GM19328 (cell line): ENCODE measurements around the gene PRKD2.

Source experiments
- ATAC-seq: cut with Tn5 transposase; IDR thresholded peaks from one replicate; pipeline ENCODE4 v1.9.1; 2021; ENCODE audit warnings: mild to moderate bottlenecking, moderate library complexity; ENCODE audit not compliant: unreplicated experiment

Gene PRKD2

DNA sequence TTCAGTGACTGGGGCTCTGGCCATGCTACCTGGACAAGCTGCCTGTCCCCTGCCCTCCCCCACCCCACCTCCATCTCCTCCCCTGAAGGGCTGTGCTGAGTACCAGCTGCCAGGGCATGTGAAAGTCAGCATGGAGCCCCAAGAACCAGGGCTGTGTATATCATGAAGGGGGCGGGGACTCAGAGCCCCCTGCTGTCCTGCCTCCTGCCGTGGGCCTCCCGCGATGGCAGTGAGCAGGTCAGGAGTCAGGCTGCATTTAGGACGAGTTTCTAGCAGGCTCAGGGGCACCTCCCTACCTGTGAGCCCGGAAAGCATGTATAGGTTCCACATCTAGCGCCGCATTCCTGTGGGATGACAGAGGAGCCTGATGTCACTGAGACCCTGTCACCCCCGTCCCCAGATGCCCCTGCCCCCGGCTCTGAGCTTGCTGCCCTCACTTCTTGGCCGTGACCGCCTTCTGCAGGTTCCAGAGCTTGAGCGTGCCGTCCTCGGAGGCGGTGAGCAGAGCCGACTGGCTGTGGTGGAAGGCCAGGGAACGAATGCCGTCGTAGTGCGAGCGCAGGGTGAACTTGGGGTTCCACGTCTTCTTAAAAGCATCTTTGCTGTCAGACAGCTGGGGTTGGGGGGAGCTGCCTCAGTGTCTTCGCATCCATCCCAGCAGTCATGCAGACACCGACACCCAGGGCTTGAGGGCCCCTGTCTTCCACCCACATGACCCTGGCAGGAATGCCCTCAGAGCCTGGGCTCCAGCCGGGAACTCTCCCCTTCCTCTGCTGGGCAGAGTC lies 8.3 kb upstream of the PRKD2 start:
- ATAC-seq, result no peak

DNA sequence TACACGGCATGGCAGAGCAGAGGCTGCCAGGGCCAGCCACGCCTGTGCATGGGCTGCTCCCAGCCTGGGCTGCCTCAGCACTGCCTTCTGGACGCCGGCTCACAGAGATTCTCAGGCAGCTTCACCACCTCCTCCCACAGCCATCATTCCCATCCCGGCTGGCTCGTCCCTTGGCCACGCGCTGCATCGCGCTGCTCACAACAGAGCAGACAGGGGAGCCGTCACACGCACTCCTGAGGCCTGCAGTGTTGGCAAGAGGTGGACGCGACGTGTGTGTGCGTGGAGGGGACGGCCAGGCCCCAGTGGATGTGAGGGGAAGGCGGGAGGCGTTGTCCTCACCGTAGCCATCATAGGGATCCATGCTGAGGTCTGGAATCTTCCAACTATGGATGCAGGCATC lies 7.6 kb upstream of the PRKD2 start:
- ATAC-seq, result no peak

DNA sequence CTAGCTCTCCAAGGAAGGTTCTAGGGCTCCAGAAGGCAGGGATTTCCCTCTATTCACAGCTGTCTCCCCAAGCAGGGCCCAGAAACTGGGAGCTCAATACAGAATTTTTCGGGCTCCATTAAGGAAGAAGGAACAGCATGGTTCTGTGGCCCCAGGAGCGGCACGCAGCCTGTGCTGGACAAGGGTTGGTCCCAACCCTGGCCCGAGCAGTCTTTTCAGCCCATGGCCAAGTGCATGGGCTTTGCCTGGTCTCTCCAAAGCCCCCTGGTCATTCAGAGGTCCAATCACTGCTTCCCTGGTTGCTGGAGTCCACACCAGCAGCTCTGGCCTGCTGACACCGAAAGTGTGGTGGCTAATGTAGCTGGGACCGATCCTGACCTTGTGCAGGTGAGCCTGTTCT lies 6.6 kb upstream of the PRKD2 start:
- no peak for ATAC-seq

DNA sequence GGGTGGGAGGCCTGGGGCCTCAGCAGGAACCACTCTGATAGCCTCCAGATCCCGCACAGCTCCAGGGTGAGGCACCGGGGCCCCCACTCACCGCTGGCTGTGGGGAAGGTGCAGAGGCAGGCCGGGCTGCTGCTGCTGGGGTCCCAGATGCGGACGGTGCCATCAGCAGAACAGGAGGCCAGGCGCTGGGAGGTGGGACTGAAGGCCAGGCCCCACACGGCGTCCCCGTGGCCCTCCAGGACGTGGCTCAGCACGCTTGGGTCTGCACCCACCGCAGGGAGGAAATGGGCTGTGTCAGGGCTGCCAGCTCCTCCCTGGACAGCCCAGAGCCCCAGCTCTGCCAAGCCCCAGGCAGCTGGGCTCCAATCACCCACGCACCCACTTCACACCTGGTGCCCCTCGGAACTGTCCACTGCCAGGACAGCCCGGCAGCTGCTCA lies 6.1 kb upstream of the PRKD2 start:
- ATAC-seq, result no peak

DNA sequence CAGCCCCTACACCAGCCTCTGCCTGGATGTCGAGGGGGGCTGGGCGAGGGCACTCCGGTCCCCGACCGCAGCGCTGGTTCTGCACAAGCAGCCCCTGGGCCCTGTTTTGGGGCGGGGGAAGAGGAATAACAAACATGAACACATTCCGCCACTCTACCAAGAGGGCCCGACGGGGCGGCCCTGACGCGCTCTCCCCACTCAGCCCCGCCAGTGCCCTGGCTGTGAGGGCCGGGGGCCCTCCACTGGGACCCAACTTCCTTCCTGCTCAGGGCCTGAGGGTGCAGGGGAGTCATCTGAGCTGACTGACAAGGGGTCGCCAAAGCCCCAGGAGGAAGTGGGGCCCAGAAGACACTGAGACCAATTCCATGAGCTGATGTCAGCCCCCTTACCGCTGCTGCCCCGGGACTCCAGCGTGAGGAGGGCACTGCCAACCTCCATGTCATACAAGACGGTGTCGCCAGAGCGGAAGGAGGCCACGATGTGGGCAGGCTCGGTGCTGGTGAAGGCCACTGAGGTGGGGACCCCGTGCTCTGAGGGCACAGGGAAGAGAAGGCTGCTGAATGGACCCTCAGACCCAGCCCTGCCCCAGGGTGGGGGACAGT lies 5.6 kb upstream of the PRKD2 start:
- no peak for ATAC-seq

DNA sequence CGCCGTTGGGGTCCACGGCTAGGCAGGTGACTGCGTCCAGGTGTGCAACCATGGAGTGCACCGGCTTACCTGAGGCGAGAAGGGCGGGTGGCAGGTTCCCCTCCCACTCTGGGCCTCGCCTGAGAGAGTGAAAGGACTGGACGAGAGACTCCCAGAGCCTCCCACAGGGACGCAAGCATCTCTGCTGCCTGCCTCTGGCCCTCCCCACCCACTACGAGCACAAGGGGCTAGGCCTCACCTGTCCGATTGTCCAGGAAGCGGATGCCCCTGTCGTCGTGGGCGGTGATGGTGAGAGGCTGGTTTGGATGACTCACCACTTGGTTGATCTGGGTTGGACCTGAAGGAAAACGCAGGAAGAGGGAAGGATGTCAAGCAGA lies 5.1 kb upstream of the PRKD2 start:
- no peak for ATAC-seq

DNA sequence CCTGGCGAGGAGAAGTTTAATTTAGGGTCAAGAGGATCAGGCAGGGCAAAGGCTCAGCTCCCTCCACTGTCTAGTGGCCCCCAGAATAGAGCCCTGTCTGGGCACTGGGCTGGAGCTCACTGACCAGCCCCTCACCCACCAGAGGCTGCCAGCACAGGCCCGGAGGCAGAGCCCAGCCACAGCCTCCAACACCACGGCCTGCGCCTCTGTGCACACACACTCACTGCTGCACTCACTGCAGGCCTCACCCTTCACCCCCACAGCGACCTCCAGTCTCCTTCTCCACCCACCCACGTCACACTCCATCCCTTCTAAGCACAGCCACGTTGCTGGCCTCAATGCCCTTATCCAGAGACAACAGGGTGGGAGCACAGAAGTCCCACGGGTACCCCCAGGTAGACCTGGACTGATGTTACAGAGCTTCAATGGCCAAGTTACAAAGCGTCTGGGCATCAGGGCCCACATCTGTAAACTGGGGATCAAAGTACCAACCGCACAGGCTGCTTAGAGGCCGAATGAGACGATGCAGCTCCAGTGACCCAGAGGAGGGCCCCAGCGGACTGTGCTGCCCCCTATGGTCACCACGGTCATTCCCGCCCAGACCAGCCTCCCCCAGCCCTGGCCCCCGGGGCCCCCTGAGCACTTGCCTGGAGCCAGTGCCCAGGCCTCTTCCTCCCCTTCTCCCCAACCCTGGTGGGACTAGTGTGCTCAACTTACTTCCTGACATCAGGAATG lies 4.5 kb upstream of the PRKD2 start:
- ATAC-seq, result no peak

DNA sequence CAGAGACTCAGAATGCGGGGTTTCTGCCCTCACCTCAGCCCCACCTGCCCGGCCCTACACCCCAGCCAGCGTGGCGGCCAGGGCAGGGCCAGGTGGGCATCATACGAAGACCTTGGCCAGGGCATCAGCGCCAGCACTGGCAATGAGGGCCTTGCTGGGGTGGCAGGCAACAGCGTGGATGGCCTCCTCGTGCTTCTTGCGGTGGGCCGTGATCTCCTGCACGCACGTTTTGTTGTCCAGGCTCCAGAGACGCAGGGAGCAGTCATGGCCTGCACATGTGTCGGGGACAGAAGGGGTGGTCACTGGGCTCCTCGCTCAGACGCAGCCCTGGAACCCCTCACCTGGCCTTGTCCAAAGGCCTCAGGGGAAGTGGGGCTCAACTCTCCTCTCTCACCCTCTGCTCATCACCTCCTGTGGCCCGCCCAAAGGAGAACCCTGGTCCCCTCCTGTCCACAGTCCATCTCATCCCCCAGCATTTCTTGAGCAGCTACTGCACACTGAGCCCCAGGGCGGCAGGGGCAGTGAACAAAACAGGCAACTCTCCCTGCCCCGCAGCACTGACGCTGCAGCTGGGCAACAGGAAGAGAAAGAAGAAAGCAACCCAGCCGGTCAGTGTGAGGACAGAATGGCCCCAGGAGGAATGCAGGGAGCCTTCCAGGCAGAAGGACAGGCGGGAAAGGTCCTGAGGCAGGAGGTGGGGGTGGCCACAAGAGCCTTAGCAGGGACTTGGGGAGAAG lies 3.8 kb upstream of the PRKD2 start:
- no peak for ATAC-seq

DNA sequence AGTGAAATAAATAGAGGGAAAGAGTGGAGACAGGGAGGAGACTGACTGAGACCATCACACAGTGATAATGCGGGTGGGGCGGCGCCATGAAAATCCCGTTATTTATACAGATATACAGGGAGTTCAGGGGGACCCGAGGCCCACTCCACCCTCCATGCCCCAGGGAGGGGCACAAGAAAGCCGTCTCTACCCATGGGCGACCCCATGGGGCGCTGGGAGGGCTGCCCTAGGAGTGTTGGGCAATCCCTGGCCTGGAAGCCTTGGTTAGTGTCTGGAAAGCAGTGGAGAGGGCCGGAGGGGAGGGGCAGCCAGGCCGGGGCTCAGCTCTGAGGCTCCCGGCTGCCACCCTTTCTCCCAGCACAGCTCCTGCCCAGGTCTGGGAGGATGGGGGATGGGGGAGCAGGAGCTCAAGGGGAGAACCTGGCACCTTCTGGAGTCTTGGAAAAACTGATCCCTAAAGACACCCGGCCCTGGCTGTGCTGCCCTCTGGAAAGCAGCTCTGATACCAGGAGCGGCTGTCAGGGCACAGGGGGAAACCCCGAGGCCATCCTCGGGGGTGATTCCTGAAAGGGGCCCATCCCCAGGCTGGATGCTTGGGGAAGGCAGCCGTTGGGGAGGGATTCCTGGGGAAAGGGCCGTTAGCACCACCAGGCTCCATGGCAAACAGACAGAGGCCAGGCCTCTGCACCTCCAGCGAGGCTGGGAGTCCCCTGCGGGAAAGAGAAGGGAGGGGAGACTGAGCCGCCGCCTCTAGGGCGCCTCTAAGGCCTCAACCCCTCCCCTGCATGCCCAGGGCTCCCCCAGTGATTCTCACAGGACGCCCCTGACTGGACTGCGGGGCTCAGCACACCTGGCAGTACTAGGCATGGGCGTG lies 3.0 kb upstream of the PRKD2 start:
- no peak for ATAC-seq

DNA sequence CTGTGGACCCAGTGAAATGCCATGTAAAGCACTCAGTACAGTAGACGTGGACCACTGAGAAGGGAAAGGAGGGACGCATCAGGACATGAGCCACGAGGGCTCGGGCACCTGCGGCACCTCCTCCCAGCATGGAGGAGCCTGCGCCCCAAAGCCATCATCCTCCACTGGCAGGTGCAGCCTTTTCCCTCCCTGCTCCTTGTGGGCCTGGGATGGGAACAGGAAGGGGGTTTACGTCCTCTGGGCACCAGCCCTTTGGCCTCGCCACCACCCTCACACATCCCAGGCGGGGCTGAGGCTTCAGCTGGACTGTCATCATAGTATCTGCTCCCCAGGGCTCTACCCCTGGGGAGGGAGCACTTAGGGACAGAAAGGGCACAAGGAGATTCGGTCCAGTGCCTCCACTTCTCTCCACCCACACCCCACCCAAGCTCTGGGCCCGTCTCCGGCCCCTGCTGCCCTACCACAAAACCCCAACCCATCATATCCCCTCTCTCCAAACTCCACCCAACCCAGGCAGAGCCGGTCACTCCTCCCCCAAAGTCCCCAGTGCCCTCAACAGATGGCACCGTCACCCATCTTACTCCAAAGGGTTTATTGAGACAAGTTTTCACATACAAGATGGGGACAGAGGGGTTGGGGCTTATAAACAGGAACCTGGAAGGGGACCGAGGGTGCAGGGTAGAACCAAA lies 2.2 kb upstream of the PRKD2 start:
- ATAC-seq, result no peak

DNA sequence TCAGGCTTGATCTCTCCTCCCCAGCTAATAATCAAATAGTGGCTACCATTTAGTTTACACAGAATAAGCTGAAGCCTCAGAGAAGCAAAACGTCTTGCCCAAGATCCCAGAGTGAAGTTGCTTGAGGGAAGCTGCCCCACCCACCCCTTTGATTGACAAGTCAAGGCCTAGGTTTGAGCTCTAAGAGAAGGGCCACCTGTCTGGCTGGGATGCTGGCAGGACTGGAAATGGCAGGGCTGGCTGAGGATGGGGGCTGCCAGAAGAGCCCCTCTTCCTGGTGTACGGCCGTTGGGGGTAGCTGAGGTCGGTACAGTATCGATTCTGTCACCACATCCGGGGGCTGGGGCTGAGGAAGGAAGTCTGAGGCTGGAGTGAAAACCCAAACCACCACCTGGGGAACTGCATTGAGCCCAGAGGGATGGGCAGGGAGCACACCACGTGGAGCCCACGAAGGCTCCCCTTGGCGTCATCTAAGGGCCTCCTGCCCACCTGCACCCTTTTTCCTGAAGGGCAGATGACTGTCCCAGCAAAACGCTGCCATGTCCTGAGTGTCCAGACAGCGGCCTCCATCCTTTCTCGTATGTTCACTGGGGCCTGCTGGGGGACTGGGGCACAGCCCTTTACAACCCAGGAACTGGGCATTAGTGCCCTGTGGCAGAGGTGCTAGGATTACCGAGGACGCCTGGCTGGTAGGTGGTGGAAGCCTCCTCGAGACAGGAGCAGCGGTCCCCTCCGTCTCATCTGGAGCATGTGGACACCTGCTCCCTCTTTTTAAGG lies 1.4 kb upstream of the PRKD2 start:
- ATAC-seq, result no peak

DNA sequence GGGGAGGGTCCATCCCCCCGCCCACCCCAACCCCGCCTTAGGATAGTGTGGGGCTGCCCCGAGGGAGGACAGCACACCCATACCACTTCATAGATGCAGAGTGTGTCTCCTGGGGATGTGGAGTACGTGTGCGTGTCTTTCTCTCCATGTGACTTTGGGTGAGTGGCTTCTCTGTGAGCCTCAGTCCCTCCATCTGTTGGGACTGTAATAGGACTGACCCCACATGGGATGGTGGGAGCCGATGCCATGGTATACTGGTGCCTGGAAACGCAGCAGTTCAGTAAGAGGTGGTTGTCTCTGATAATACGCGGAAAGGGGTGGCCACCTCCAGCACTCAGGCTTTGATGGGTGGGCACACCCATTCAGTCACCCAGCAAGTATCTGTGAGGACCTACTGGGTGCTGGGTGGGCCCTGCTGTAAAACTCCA lies 816 bp upstream of the PRKD2 start:
- ATAC-seq, result no peak

DNA sequence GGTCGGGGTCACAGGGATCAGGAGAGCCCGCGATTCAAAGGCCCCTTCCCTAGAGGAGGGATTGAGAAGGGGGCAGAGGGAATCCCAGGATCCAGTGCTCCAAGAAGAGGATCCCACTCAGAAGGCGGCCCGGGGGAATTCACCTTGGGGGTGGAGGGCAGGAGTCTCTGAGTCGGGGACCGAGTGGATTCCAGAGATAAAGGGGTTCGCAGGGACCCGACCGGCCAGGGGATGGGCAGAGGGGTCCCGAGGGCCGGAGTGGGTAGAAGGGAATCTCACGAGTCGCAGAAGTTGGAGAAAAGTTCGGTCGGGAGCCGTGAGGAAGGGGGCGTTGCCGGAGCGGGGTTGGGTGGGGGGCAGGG lies 261 bp downstream of the PRKD2 start:
- ATAC-seq, result no peak

DNA sequence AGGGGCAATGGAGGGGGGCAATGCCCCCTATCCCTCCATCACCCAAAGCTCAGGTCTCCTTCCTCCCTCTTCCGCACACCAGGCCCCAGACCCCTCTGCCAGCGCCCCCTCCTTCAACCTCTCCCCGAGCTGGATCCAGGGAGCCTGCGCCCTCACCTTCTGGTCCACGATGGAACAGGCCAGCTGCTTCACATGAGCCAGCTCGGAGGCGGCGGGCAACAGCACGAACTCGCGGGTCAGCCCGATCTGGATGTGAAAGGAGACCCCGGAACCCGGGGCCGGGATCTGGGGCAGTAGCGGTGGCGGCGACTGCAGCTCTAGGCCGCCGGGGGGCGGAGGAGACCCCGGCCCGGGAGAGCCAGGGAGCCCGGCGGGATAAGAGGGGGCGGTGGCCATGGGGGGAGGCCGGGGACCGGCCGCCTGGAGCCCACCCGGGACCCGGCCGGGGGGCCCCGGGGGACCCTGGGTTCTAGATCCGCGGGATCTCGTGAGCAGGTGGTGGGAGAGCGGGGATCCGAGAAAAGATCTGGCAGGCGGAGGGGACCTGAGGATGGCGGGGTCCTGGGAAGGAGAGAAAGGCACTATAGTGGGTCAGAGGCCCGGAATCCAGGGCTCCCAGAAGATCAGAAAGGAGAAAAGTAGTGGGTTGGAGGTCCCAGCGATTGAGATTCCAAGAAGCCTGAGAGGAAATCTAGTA lies 791 bp downstream of the PRKD2 start:
- ATAC-seq, result no peak

DNA sequence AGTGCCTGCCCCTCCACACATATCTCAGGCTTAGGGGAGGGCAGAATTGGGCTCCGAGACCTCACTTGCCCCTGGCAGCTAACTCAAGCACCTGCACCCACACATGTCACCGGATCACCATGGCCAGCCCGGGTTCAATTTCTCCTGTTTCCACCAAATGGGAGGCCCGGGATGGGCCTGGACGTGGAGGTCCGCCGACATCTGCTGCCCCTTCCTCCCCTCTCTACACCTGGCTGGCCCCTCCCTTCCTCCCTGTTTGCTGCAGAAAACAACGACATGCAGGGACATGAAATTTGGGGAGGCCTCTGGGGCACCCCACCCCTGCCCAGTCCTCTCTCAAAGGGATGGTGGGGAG lies 1.3 kb downstream of the PRKD2 start:
- no peak for ATAC-seq

DNA sequence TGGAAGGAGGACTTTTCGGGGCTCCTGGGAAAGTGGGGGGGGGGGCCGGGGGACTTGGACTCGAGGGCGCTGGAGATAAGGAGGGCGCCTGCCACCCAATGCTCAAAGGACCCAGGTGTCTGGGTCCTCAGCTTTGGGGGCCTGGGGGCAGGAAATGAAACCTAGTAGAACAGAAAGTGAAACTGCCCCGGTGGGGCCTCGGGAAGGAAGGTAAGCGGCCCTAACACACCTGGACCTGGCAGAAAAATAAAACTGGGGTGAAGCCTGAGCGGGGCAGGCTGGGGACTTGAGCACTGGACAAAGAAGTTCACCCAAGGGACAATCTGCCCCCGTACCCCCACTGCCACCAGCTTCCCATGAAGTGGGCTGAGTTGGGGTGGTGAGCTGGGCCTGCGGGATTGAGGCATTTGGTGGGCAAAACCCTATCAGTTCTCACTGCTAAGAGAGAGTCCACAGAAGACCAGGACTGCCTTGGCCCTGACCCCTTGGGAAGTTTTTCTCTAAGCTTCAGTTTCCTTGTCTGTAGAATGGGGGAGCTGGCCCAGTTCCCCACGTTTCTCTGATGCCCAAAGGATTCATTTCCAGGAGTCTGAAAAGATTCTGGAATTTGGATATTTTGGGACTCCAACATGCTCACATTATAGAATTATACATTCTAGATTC lies 2.3 kb downstream of the PRKD2 start:
- ATAC-seq, result no peak

DNA sequence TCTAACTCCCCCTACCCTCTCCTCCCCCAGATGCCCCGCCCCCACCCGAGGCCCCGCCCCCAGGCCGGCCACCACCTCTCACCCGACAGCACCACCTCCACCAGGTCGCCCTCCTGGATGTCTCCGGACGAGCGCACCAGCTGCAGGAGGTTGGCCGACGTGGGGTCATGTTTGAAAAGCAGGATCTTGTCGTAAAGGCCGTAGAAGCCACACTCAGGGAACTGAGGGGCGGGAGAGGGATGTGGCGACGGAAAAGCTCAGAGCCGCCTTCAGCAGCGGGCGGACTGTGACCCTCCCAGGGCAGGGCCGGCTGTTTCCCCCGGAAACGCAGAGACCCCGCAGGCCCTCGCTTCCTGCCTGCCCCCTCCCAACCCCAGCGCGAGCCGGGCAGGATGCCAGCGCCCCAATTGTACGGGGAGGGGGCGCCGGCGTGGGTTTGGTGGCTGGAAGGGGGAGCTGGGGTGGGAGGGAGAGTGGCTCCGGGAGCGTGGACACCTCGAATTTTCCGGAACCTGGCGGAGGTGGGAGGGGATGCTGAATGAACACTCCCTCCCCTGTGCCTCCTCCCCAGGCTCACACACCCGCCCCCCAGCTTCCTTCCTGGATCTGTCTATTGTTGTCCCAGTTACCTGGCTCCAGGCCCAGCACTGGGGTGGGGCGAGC lies 3.0 kb downstream of the PRKD2 start:
- no peak for ATAC-seq
